GM12878 (cell line): ENCODE measurements around the gene SLC16A6.
"Not testable (repeated sequence)": the region's sequence is repeated elsewhere in the genome, so short reads cannot be mapped to it uniquely, and the experiment has no call there.

ENCODE experiments used
- ASH2L ChIP-seq: fragments of 300-600, 200-600 bp; sonication (generic); IDR thresholded peaks from 2 replicates; pipeline ENCODE4 v1.6.1; 2017; ENCODE audit warnings: low read depth, mild to moderate bottlenecking, borderline replicate concordance
- TCF7 ChIP-seq: IDR thresholded peaks from 2 replicates; pipeline ENCODE4 v1.6.1; 2014; ENCODE audit warnings: antibody characterized with exemption, borderline replicate concordance
- ZZZ3 ChIP-seq: IDR thresholded peaks from 2 replicates; pipeline ENCODE4 v1.6.1; 2011; ENCODE audit warnings: low read depth; ENCODE audit not compliant: control insufficient read depth, insufficient read length

GRCh38 chr17:68225055-68225454 lies 65.9 kb downstream of the SLC16A6 start:
- not testable (repeated sequence) for TF ChIP-seq TCF7, ASH2L, ZZZ3
